Measurements from ENCODE around the gene IL18BP.

IL18BP gene

DNA sequence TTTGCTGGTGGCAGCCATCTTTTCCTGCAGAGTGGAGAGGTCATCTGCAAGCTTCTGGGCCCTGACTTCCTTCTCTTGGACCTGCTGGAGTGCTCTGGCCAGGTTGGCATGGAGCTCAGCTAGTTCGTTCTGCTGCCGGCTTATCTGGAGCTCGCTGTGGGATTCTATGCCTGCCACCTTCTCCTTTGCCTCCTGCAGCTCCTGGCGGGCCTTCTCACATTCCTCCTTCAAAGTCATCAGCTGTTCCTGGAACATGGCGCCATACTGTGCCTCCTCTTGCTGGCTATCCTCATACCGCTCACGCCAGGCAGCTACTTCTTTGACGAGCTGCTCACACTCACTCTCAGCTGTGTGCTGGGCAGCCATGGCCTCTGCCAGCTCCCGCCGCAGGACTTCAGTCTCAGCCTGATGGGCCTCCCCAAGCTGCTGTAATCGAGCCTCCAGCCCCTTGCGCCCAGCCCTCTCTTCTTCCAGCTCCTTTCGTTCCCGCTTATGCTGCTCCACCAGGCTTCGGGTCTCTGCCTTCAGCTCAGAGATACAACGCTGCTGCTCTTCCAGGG, 16.1 kb downstream of the IL18BP start:
- TF ChIP-seq ISL1 (CRISPR knock-in tag; IDR thresholded peaks at IDR 0.05) (no peak), ZNF565 (CRISPR knock-in tag; conservative IDR thresholded peaks at IDR 0.05; ENCODE audit: low read depth) (no peak), GLIS3 (CRISPR knock-in tag; IDR thresholded peaks at IDR 0.05) (no peak), OSR1 (CRISPR knock-in tag; IDR thresholded peaks at IDR 0.05) (no peak), ESRRG (CRISPR knock-in tag; IDR thresholded peaks at IDR 0.05) (no peak), ZFP30 (CRISPR knock-in tag; IDR thresholded peaks at IDR 0.05) (no peak), TCF4 (CRISPR knock-in tag; IDR thresholded peaks at IDR 0.05; ENCODE audit: borderline replicate concordance) (no peak), TOX (CRISPR knock-in tag; IDR thresholded peaks at IDR 0.05; ENCODE audit: borderline replicate concordance) (no peak)
- TF ChIP-seq, protein P1, sequence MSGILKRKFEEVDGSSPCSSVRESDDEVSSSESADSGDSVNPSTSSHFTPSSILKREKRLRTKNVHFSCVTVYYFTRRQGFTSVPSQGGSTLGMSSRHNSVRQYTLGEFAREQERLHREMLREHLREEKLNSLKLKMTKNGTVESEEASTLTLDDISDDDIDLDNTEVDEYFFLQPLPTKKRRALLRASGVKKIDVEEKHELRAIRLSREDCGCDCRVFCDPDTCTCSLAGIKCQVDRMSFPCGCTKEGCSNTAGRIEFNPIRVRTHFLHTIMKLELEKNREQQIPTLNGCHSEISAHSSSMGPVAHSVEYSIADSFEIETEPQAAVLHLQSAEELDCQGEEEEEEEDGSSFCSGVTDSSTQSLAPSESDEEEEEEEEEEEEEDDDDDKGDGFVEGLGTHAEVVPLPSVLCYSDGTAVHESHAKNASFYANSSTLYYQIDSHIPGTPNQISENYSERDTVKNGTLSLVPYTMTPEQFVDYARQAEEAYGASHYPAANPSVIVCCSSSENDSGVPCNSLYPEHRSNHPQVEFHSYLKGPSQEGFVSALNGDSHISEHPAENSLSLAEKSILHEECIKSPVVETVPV (CRISPR knock-in tag; IDR thresholded peaks at IDR 0.05), result no peak
- ATAC-seq, result no peak

DNA sequence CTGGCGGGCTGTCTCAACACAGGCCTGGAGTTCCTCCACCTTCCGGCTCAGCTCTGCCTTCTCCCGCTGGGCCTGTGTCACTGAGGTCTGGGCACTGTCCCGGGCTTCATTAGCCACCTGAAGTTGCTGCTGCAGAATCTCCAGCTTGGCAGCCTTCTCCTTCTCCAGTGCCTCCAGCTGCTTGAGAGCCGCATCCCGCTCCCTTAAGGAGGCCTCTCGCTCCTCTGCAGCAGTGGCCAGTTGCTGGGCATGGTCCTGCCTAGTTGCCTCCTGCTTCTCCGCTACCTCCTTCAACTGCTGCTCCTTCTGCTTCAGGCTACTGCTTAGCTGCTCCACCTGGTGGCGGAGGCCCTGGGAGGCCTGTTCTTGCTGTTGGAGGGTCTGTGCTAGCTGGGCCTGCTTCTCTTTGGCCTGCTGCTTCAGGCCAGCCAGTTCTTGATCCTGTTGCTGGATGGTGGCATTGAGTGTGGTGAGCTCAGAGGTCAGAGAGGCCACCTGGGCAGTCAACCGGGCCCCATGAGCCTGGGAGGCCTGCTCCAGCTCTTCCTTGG, 16.9 kb downstream of the IL18BP start:
- TF ChIP-seq ZNF8 (CRISPR knock-in tag; IDR thresholded peaks at IDR 0.05) (no peak), RARB (CRISPR knock-in tag; IDR thresholded peaks at IDR 0.05) (no peak), TOX (CRISPR knock-in tag; IDR thresholded peaks at IDR 0.05; ENCODE audit: borderline replicate concordance) (no peak), PATZ1 (CRISPR knock-in tag; IDR thresholded peaks at IDR 0.05; ENCODE audit: borderline replicate concordance) (no peak), BACH2 (CRISPR knock-in tag; IDR thresholded peaks at IDR 0.05; ENCODE audit: borderline replicate concordance) (no peak), ARNTL (CRISPR knock-in tag; IDR thresholded peaks at IDR 0.05; ENCODE audit: borderline replicate concordance, low read depth) (no peak), CSDC2 (CRISPR knock-in tag; IDR thresholded peaks at IDR 0.05) (no peak), ZNF565 (CRISPR knock-in tag; conservative IDR thresholded peaks at IDR 0.05; ENCODE audit: low read depth) (no peak), GLIS3 (CRISPR knock-in tag; IDR thresholded peaks at IDR 0.05) (no peak), ZNF70 (CRISPR knock-in tag; IDR thresholded peaks at IDR 0.05) (no peak), OSR1 (CRISPR knock-in tag; IDR thresholded peaks at IDR 0.05) (no peak), ZFP3 (CRISPR knock-in tag; IDR thresholded peaks at IDR 0.05) (no peak), SNAI2 (CRISPR knock-in tag; IDR thresholded peaks at IDR 0.05) (no peak), ESRRG (CRISPR knock-in tag; IDR thresholded peaks at IDR 0.05) (no peak), ZFP30 (CRISPR knock-in tag; IDR thresholded peaks at IDR 0.05) (no peak), PPARA (CRISPR knock-in tag; IDR thresholded peaks at IDR 0.05; ENCODE audit: borderline replicate concordance) (no peak)
- TF ChIP-seq, protein P2, sequence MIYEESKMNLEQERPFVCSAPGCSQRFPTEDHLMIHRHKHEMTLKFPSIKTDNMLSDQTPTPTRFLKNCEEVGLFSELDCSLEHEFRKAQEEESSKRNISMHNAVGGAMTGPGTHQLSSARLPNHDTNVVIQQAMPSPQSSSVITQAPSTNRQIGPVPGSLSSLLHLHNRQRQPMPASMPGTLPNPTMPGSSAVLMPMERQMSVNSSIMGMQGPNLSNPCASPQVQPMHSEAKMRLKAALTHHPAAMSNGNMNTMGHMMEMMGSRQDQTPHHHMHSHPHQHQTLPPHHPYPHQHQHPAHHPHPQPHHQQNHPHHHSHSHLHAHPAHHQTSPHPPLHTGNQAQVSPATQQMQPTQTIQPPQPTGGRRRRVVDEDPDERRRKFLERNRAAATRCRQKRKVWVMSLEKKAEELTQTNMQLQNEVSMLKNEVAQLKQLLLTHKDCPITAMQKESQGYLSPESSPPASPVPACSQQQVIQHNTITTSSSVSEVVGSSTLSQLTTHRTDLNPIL (CRISPR knock-in tag; IDR thresholded peaks at IDR 0.05; ENCODE audit: low read depth), result no peak
- TF ChIP-seq, protein P3, sequence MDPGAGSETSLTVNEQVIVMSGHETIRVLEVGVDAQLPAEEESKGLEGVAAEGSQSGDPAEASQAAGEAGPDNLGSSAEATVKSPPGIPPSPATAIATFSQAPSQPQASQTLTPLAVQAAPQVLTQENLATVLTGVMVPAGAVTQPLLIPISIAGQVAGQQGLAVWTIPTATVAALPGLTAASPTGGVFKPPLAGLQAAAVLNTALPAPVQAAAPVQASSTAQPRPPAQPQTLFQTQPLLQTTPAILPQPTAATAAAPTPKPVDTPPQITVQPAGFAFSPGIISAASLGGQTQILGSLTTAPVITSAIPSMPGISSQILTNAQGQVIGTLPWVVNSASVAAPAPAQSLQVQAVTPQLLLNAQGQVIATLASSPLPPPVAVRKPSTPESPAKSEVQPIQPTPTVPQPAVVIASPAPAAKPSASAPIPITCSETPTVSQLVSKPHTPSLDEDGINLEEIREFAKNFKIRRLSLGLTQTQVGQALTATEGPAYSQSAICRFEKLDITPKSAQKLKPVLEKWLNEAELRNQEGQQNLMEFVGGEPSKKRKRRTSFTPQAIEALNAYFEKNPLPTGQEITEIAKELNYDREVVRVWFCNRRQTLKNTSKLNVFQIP (CRISPR knock-in tag; IDR thresholded peaks at IDR 0.05; ENCODE audit: borderline replicate concordance, low read depth), result no peak
- TF ChIP-seq, protein P1 (CRISPR knock-in tag; IDR thresholded peaks at IDR 0.05), result no peak
- peak; percentile 30 for ATAC-seq

- no peak for ATAC-seq
- no peak for TF ChIP-seq SNAI2 (CRISPR knock-in tag; IDR thresholded peaks at IDR 0.05)
- no peak for TF ChIP-seq ARNTL (CRISPR knock-in tag; IDR thresholded peaks at IDR 0.05; ENCODE audit: borderline replicate concordance, low read depth)
- no peak for TF ChIP-seq OSR1 (CRISPR knock-in tag; IDR thresholded peaks at IDR 0.05)
- TF ChIP-seq ZFP3 (CRISPR knock-in tag; IDR thresholded peaks at IDR 0.05), result no peak
- no peak for TF ChIP-seq ESRRG (CRISPR knock-in tag; IDR thresholded peaks at IDR 0.05)
- TF ChIP-seq RARB (CRISPR knock-in tag; IDR thresholded peaks at IDR 0.05), result no peak
- TF ChIP-seq BACH2 (CRISPR knock-in tag; IDR thresholded peaks at IDR 0.05; ENCODE audit: borderline replicate concordance), result no peak
- no peak for TF ChIP-seq ZFP30 (CRISPR knock-in tag; IDR thresholded peaks at IDR 0.05)
- TF ChIP-seq PPARA (CRISPR knock-in tag; IDR thresholded peaks at IDR 0.05; ENCODE audit: borderline replicate concordance), result no peak
- TF ChIP-seq, protein P1 (CRISPR knock-in tag; IDR thresholded peaks at IDR 0.05), result no peak
- TF ChIP-seq CSDC2 (CRISPR knock-in tag; IDR thresholded peaks at IDR 0.05), result no peak
- TF ChIP-seq, protein P2 (CRISPR knock-in tag; IDR thresholded peaks at IDR 0.05; ENCODE audit: low read depth), result no peak
- TF ChIP-seq, protein P3 (CRISPR knock-in tag; IDR thresholded peaks at IDR 0.05; ENCODE audit: borderline replicate concordance, low read depth), result no peak
These were observed 19.5 kb downstream of the IL18BP start for GRCh38 chr11:72018171-72018570.
